SU-DHL-6 (cell line): ENCODE measurements around the gene TMEM221.

ENCODE experiments used
- H2AFZ ChIP-seq: fragments of 200-600 bp; sonication (generic); 2 replicates; pipeline ENCODE4 v1.6.1; 2014; ENCODE audit warnings: low read depth, mild to moderate bottlenecking, moderate library complexity, mixed read lengths, antibody characterized with exemption, low read length; ENCODE audit not compliant: severe bottlenecking
- H3F3A ChIP-seq: fragments of 200-600 bp; shearing (Covaris generic); 2 replicates; pipeline ENCODE4 v1.6.0; 2016; ENCODE audit warnings: antibody characterized with exemption, mild to moderate bottlenecking; ENCODE audit not compliant: insufficient read depth
- H3K27ac ChIP-seq: fragments of 200-600 bp; sonication (generic); 2 replicates; pipeline ENCODE4 v1.5.1; 2016; ENCODE audit warnings: low read depth, mild to moderate bottlenecking, low read length, moderate library complexity, mixed read lengths
- H3K27me3 ChIP-seq: fragments of 200-600 bp; sonication (generic), shearing (Covaris generic); 2 replicates; pipeline ENCODE4 v1.6.0; 2014; ENCODE audit warnings: mild to moderate bottlenecking, low read length
- H3K36me3 ChIP-seq: fragments of 200-600 bp; sonication (generic); 2 replicates; pipeline ENCODE4 v1.6.1; 2014; ENCODE audit warnings: mild to moderate bottlenecking, low read length, mixed read lengths
- H3K4me2 ChIP-seq: fragments of 300-600, 200-600 bp; shearing (Covaris generic), sonication (generic); 2 replicates; pipeline ENCODE4 v1.6.0; 2014; ENCODE audit warnings: low read length, low read depth, mild to moderate bottlenecking; ENCODE audit not compliant: poor library complexity, severe bottlenecking
- H3K4me3 ChIP-seq: fragments of 200-600 bp; sonication (generic); 2 replicates; pipeline ENCODE4 v1.5.1; 2014; ENCODE audit warnings: antibody characterized with exemption, low read length, mild to moderate bottlenecking, mixed read lengths; ENCODE audit not compliant: insufficient read depth, poor library complexity, severe bottlenecking
- H3K79me2 ChIP-seq: fragments of 200-600 bp; sonication (generic); 2 replicates; pipeline ENCODE4 v1.6.1; 2014; ENCODE audit warnings: mild to moderate bottlenecking, low read length, moderate library complexity; ENCODE audit not compliant: insufficient read depth
- H3K9ac ChIP-seq: fragments of 200-600 bp; sonication (generic); 2 replicates; pipeline ENCODE4 v1.7.0; 2014; ENCODE audit warnings: mild to moderate bottlenecking, low read length
- H3K9me2 ChIP-seq: fragments of 200-600 bp; sonication (generic); replicated peaks from 2 replicates; pipeline ENCODE4 v1.6.1; 2014; ENCODE audit warnings: low read length; ENCODE audit not compliant: insufficient read depth
- H3K9me3 ChIP-seq: fragments of 200-600 bp; sonication (generic); 2 replicates; pipeline ENCODE4 v1.6.1; 2014; ENCODE audit warnings: low read length, mixed read lengths; ENCODE audit not compliant: insufficient read depth
- H4K20me1 ChIP-seq: fragments of 200-600 bp; sonication (generic); 2 replicates; pipeline ENCODE4 v1.6.1; 2014; ENCODE audit warnings: low read depth, mild to moderate bottlenecking, antibody characterized with exemption, low read length, moderate library complexity, mixed read lengths
- EZH2phosphoT487 ChIP-seq: fragments of 200-600 bp; sonication (generic), shearing (Covaris generic); conservative IDR thresholded peaks from 2 replicates; pipeline ENCODE4 v1.6.1; 2018; ENCODE audit warnings: mild to moderate bottlenecking, antibody characterized with exemption, low read length, moderate library complexity, mixed read lengths
- TF ChIP-seq, protein P1 (sequence below): fragments of 200-600 bp; sonication (generic); IDR thresholded peaks from one replicate; pipeline ENCODE4 v1.5.1; 2017; ENCODE audit warnings: antibody characterized with exemption, mild to moderate bottlenecking, low read length, moderate library complexity; ENCODE audit not compliant: insufficient read depth, poor library complexity, severe bottlenecking

Gene TMEM221

DNA sequence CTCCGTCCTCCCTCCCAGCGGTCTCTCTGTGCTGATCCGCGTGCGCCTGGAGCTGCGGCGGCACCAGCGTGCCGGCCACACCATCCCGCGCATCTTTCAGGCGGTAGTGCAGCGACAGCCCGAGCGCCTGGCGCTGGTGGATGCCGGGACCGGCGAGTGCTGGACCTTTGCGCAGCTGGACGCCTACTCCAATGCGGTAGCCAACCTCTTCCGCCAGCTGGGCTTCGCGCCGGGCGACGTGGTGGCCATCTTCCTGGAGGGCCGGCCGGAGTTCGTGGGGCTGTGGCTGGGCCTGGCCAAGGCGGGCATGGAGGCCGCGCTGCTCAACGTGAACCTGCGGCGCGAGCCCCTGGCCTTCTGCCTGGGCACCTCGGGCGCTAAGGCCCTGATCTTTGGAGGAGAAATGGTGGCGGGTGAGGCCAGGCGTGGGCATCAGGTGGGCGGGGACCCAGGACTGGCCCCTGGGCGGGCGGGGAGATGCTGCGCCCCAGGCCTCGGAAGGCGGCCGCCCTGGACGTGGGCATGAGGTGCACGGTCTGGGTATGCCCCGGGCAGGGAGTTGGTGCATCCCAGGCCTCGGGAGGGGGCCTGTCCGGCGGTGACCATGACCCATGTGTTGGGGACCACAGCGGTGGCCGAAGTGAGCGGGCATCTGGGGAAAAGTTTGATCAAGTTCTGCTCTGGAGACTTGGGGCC, 38.2 kb upstream of the TMEM221 start:
- no peak for TF ChIP-seq EZH2phosphoT487
- TF ChIP-seq, protein P1, sequence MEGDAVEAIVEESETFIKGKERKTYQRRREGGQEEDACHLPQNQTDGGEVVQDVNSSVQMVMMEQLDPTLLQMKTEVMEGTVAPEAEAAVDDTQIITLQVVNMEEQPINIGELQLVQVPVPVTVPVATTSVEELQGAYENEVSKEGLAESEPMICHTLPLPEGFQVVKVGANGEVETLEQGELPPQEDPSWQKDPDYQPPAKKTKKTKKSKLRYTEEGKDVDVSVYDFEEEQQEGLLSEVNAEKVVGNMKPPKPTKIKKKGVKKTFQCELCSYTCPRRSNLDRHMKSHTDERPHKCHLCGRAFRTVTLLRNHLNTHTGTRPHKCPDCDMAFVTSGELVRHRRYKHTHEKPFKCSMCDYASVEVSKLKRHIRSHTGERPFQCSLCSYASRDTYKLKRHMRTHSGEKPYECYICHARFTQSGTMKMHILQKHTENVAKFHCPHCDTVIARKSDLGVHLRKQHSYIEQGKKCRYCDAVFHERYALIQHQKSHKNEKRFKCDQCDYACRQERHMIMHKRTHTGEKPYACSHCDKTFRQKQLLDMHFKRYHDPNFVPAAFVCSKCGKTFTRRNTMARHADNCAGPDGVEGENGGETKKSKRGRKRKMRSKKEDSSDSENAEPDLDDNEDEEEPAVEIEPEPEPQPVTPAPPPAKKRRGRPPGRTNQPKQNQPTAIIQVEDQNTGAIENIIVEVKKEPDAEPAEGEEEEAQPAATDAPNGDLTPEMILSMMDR: no peak
- H3F3A ChIP-seq: no peaks in the 10 kb centered on the region
- no peak overlapping the region for H2AFZ ChIP-seq
- no peaks in the 10 kb centered on the region for H3K9me2 ChIP-seq
- no peak overlapping the region for H3K9ac ChIP-seq
- no peaks in the 10 kb centered on the region for H4K20me1 ChIP-seq
- H3K27me3 ChIP-seq: no peaks in the 10 kb centered on the region
- no peak overlapping the region for H3K4me2 ChIP-seq
- H3K79me2 ChIP-seq: no peaks in the 10 kb centered on the region
- H3K36me3 ChIP-seq: no peaks in the 10 kb centered on the region
- no peak overlapping the region for H3K4me3 ChIP-seq
- no peak overlapping the region for H3K27ac ChIP-seq
- no peaks in the 10 kb centered on the region for H3K9me3 ChIP-seq

DNA sequence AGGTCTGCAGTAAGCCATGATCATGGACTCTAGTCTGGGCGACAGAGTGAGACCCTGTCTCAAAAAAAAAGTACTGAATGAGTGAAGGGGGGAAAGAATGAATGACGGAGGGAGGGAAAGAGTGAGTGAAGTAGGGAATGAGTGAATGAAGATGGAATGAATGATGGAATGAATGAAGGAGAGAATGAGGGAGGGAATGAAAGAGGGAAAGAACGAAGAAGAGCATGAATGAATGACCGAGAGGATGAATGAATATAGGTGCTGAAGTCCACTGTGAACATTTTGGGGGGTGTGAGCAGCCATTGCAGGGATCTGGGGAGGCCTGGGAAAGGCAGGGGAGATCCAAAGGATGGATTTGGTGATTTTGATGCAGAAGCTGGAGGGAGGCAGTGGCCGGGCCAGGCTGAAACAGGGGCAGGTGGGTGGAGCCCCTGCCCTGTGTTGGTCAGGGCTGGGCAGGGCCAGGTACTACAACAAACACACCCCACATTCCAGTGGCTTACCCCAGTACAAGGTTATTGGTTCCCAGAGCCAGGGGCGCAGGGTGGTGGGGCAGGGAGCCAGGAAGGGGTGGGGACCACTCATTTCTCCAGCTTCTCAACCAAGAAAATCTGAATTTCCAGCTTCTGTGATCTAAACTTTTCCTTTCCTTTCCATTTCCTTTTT, 36.2 kb upstream of the TMEM221 start:
- no peak overlapping the region for H3K4me2 ChIP-seq
- no peak overlapping the region for H3K27ac ChIP-seq
- no peak overlapping the region for H3K9ac ChIP-seq
- no peak overlapping the region for H2AFZ ChIP-seq
- H3K9me2 ChIP-seq: no peaks in the 10 kb centered on the region
- H3K9me3 ChIP-seq: no peaks in the 10 kb centered on the region
- no peaks in the 10 kb centered on the region for H3F3A ChIP-seq
- no peak overlapping the region for H3K4me3 ChIP-seq
- TF ChIP-seq, protein P1: no peak
- no peak for TF ChIP-seq EZH2phosphoT487
- no peaks in the 10 kb centered on the region for H4K20me1 ChIP-seq
- no peaks in the 10 kb centered on the region for H3K36me3 ChIP-seq
- H3K79me2 ChIP-seq: no peaks in the 10 kb centered on the region
- H3K27me3 ChIP-seq: no peaks in the 10 kb centered on the region

DNA sequence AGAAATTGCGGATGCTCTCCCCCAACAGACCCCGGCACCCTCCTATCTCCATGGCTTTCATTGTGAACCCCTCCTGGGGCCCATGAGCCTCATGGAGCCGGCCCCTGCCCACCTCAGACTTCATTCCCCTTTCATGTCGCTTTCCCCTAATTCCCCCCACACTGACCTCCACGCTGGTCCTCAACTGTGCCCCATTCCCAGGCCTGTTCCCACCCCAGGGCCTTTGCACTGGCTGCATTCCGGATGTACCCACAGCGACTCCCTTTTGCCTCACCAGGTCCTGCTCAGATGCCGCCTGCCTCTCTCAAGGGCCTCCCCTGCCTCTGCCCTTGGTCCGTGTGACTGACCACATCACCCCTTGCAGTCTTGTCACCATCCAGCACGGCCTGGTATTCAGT, 35.1 kb upstream of the TMEM221 start:
- no peak for TF ChIP-seq EZH2phosphoT487
- TF ChIP-seq, protein P1: no peak
- no peaks in the 10 kb centered on the region for H3K27me3 ChIP-seq
- no peaks in the 10 kb centered on the region for H3K36me3 ChIP-seq
- H3K9ac ChIP-seq: no peak overlapping the region
- no peaks in the 10 kb centered on the region for H3F3A ChIP-seq
- no peaks in the 10 kb centered on the region for H3K79me2 ChIP-seq
- no peak overlapping the region for H3K4me2 ChIP-seq
- no peaks in the 10 kb centered on the region for H4K20me1 ChIP-seq
- no peaks in the 10 kb centered on the region for H3K9me3 ChIP-seq
- no peaks in the 10 kb centered on the region for H3K9me2 ChIP-seq
- H3K27ac ChIP-seq: no peak overlapping the region
- H2AFZ ChIP-seq: no peak overlapping the region
- H3K4me3 ChIP-seq: no peak overlapping the region
